Nephron progenitor cell (in vitro differentiated cells): ENCODE measurements around the gene COMT.

ENCODE experiments used
- DNase-seq: peaks from one replicate; pipeline ENCODE4 v3.0.0; 2021
- H3K27ac Mint-ChIP-seq: 2 replicates; pipeline ENCODE4 v1.8.0; 2021; ENCODE audit warnings: mild to moderate bottlenecking, moderate library complexity, mixed read lengths
- H3K27me3 Mint-ChIP-seq: 2 replicates; pipeline ENCODE4 v1.8.0; 2021; ENCODE audit warnings: mild to moderate bottlenecking, low read depth, mixed read lengths; ENCODE audit not compliant: poor library complexity
- H3K36me3 Mint-ChIP-seq: 2 replicates; pipeline ENCODE4 v1.8.0; 2021; ENCODE audit warnings: low read depth, mixed read lengths
- H3K4me1 Mint-ChIP-seq: 2 replicates; pipeline ENCODE4 v1.8.0; 2021; ENCODE audit warnings: mixed read lengths
- H3K4me3 Mint-ChIP-seq: 2 replicates; pipeline ENCODE4 v1.8.0; 2021; ENCODE audit warnings: mild to moderate bottlenecking, moderate library complexity, mixed read lengths
- H3K9me3 Mint-ChIP-seq: 2 replicates; pipeline ENCODE4 v1.8.0; 2021; ENCODE audit warnings: mild to moderate bottlenecking, moderate library complexity, mixed read lengths
- TF ChIP-seq, protein P1 (sequence below): fragments of 200-600 bp; sonication (generic); IDR thresholded peaks from 2 replicates; pipeline ENCODE4 v1.5.0; 2021; ENCODE audit warnings: antibody characterized with exemption

The COMT gene

DNA sequence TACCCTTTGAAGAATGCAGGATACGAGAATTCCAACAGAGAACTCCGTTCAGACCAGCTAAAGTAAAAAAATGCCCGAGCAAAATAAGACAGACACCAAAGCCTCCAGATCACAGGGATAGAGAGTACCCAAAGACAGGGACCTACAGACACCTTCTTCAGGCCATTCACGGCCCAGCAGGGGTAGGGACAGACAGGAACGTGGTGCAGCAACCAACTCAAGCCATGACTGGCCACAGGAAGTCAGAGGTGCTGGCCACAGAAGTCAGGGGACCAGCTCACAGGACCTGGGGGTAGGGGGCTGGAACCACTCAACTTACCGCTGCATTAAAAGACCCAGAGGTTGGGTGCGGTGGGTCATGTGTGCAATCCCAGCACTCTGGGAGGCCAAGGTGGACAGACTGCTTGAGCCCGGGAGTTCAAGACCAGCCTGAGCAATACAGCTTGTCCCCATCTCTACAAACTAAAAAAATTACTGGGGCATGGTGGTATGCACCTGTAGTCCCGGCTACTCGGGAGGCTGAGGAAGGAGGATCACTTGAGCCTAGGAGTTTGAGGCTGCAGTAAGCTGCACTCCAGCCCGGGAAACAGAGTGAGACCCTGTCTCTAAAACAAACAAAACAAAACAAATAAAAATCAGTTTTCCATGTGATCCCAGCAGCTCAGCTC lies 39.9 kb upstream of the COMT start:
- Mint-ChIP-seq H3K4me3 (no peak overlapping the region), H3K27me3 (peaks cover 19% of the 10 kb centered on the region), H3K9me3 (no peaks in the 10 kb centered on the region), H3K36me3 (peaks cover 10% of the 10 kb centered on the region), H3K4me1 (peaks cover 54% of the 10 kb centered on the region), H3K27ac (no peak overlapping the region)
- no peak for DNase-seq
- TF ChIP-seq, protein P1, sequence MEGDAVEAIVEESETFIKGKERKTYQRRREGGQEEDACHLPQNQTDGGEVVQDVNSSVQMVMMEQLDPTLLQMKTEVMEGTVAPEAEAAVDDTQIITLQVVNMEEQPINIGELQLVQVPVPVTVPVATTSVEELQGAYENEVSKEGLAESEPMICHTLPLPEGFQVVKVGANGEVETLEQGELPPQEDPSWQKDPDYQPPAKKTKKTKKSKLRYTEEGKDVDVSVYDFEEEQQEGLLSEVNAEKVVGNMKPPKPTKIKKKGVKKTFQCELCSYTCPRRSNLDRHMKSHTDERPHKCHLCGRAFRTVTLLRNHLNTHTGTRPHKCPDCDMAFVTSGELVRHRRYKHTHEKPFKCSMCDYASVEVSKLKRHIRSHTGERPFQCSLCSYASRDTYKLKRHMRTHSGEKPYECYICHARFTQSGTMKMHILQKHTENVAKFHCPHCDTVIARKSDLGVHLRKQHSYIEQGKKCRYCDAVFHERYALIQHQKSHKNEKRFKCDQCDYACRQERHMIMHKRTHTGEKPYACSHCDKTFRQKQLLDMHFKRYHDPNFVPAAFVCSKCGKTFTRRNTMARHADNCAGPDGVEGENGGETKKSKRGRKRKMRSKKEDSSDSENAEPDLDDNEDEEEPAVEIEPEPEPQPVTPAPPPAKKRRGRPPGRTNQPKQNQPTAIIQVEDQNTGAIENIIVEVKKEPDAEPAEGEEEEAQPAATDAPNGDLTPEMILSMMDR, result no peak

DNA sequence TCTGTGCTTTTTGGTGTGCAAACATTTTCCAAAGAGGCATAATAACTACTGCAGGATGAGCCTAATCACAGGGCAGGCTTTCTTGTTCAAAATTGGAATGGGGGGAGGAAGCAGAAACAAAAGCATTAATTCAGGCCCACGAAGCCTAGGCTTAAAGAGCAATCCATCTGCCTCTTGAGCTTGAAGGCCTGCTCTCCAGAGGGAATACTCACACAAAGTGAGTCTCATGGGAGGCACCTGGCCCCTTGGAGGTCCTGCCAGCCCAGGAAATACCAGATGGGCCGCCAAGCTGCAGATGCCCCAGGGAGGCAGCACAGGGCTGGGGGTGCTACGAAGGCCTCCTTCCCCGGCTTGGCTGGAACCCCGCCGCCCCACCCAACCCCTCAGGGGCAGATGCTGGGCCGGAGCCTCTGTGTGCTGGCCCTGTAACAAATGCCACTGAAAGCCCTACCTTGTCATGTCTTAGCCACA lies 39.3 kb upstream of the COMT start:
- DNase-seq, result no peak
- Mint-ChIP-seq H3K9me3 (no peaks in the 10 kb centered on the region), H3K36me3 (peaks cover 10% of the 10 kb centered on the region), H3K4me3 (no peak overlapping the region), H3K4me1 (peaks cover 49% of the 10 kb centered on the region), H3K27ac (no peak overlapping the region), H3K27me3 (peaks cover 19% of the 10 kb centered on the region)
- TF ChIP-seq, protein P1, result no peak

DNA sequence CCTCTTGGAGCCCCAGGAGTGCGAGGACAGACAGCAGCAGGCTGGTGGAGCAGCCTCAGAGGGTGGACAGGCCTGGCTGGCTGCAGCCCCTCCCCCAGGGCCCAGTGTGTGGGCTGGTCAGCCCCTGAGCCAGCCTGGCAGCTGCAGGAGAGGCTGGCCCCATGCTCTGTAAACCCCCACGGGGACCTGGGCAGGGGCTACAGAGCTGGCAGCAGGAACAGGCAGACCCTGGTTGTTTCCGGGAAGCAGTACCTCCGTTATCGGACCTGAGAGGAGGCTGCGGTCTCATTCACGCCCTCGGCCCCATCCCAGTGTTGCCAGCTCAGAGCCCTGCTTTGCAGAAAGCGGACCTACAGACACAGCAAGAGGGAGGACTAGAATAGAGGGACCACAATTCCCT lies 38.5 kb upstream of the COMT start:
- H3K27ac Mint-ChIP-seq, result no peak overlapping the region
- H3K36me3 Mint-ChIP-seq, result peaks cover 10% of the 10 kb centered on the region
- TF ChIP-seq, protein P1, result no peak
- peaks cover 47% of the 10 kb centered on the region for H3K4me1 Mint-ChIP-seq
- H3K9me3 Mint-ChIP-seq, result no peaks in the 10 kb centered on the region
- H3K4me3 Mint-ChIP-seq, result peak overlapping the region; percentile 30
- peaks cover 19% of the 10 kb centered on the region for H3K27me3 Mint-ChIP-seq
- peak; percentile 71 for DNase-seq

DNA sequence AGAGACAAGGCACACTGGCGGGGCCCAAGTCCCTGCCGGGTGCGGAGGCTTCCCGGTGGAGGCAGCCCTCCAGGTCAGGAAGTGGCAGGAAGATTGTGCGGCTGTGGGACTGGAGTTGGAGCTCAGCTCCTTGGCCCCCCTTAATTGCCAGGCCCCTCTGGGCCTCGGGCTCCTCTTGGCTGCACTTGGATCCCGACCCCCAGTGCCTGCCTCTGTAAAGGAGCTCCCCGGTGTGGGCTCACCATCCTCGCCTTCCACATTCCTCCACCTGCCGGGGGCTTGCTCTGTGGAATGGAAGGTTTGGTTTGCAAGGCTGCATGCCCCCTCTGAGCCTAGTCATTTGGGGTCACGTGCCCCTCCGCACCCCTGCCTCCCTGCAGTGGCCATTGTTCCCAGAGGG lies 38.1 kb upstream of the COMT start:
- DNase-seq, result no peak
- H3K36me3 Mint-ChIP-seq, result peaks cover 10% of the 10 kb centered on the region
- H3K9me3 Mint-ChIP-seq, result no peaks in the 10 kb centered on the region
- peaks cover 47% of the 10 kb centered on the region for H3K4me1 Mint-ChIP-seq
- no peak overlapping the region for H3K27ac Mint-ChIP-seq
- H3K4me3 Mint-ChIP-seq, result no peak overlapping the region
- TF ChIP-seq, protein P1, result no peak
- peaks cover 19% of the 10 kb centered on the region for H3K27me3 Mint-ChIP-seq

DNA sequence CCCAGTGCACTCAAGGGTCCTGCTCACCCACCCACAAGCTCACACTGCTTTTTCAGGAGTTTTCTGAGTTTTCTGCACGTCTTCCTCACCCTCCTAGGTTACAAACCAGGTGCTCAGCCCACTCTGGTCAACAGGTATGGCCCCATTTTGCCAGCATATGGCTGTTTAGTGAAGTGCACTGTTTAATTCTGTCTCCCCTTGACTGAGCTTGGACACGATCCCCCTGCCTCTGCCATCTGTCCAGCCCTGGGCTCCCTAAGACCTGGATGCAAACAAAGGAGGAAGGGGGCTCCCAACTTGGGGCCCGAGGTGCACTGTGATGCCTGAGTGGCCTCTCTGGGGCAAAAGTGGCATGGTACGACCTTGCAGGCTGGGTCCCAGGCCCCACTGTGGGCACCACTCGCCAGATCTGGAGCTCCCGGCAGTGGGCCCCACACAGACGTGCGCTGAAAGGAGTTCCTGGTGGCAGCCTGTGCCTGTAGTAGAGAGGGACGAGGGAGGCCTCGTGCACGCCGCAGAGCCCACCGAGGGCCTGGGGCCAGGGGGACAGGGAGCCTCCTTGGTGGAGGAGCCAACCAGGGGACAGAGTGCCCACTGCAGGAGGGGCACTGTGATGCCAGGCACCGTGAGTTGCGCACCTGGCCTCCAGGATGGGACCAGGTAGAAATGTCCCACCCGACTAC lies 37.3 kb upstream of the COMT start:
- no peak for DNase-seq
- Mint-ChIP-seq H3K27me3 (peaks cover 21% of the 10 kb centered on the region), H3K4me3 (no peak overlapping the region), H3K9me3 (no peaks in the 10 kb centered on the region), H3K36me3 (peaks cover 10% of the 10 kb centered on the region), H3K27ac (no peak overlapping the region), H3K4me1 (peaks cover 47% of the 10 kb centered on the region)
- TF ChIP-seq, protein P1, result no peak
